Stimulated activated CD4-positive, alpha-beta T cell treated with anti-CD3 and anti-CD28 coated beads, Interleukin-15, amount 100 ng/mL, for 48 hours (primary cell): Measurements from ENCODE around the gene CABCOCO1.

Experiments
- DNase-seq, 2 donors: peaks; one replicate each; pipeline ENCODE4 v3.0.0-alpha.2; 2020; ENCODE audit warnings: low read depth in 2 of 2

The CABCOCO1 gene

GRCh38 chr10:61784354-61785133 lies 121.8 kb downstream of the CABCOCO1 start:
- DNase-seq: peak in 1 of 2 donors; percentile 29

GRCh38 chr10:61785473-61786105 lies 122.9 kb downstream of the CABCOCO1 start:
- DNase-seq: no peak

- no peak for DNase-seq
These were observed 124.0 kb downstream of the CABCOCO1 start for GRCh38 chr10:61786728-61787127.

- DNase-seq: no peak
These were observed 124.4 kb downstream of the CABCOCO1 start for GRCh38 chr10:61787170-61787569.

- no peak for DNase-seq
These were observed 126.3 kb downstream of the CABCOCO1 start for GRCh38 chr10:61789031-61789430.

- DNase-seq: no peak
These were observed 128.5 kb downstream of the CABCOCO1 start for GRCh38 chr10:61791216-61791615.

- DNase-seq: no peak
These were observed 129.5 kb downstream of the CABCOCO1 start for GRCh38 chr10:61792097-61792716.

GRCh38 chr10:61792921-61793320 lies 130.2 kb downstream of the CABCOCO1 start:
- DNase-seq: no peak

GRCh38 chr10:61793760-61794703 lies 131.3 kb downstream of the CABCOCO1 start:
- DNase-seq: no peak

GRCh38 chr10:61795147-61795546 lies 132.4 kb downstream of the CABCOCO1 start:
- DNase-seq: no peak

GRCh38 chr10:61795551-61795950 lies 132.8 kb downstream of the CABCOCO1 start:
- no peak for DNase-seq

GRCh38 chr10:61796785-61797184 lies 134.1 kb downstream of the CABCOCO1 start:
- no peak for DNase-seq

GRCh38 chr10:61797304-61798153 lies 134.8 kb downstream of the CABCOCO1 start:
- no peak for DNase-seq

- DNase-seq: no peak
These were observed 136.0 kb downstream of the CABCOCO1 start for GRCh38 chr10:61798713-61799112.

- DNase-seq: no peak
These were observed 138.8 kb downstream of the CABCOCO1 start for GRCh38 chr10:61801484-61801883.

- no peak for DNase-seq
These were observed 140.5 kb downstream of the CABCOCO1 start for GRCh38 chr10:61803269-61803668.

GRCh38 chr10:61804414-61804813 lies 141.7 kb downstream of the CABCOCO1 start:
- no peak for DNase-seq

- no peak for DNase-seq
These were observed 142.4 kb downstream of the CABCOCO1 start for GRCh38 chr10:61805091-61805490.

GRCh38 chr10:61810263-61810662 lies 147.5 kb downstream of the CABCOCO1 start:
- no peak for DNase-seq

GRCh38 chr10:61812052-61812721 lies 149.5 kb downstream of the CABCOCO1 start:
- DNase-seq: no peak
